Muscle layer of duodenum (tissue), 2 donors: ENCODE data around the gene VAV3.

Experiments used
- H3K27ac ChIP-seq: one replicate; pipeline ENCODE4 v1.7.0; 2013; ENCODE audit warnings: mild to moderate bottlenecking, low read length
- H3K27me3 ChIP-seq: one replicate; pipeline ENCODE4 v1.7.0; 2013; ENCODE audit warnings: low read depth, mild to moderate bottlenecking, control low read depth, low read length
- H3K36me3 ChIP-seq, 2 donors: one replicate each; pipeline ENCODE4 v1.7.0; 2013; ENCODE audit warnings: low read length in 2 of 2, control low read depth in 1 of 2, mild to moderate bottlenecking in 1 of 2; ENCODE audit not compliant: insufficient read depth in 2 of 2, control insufficient read depth in 1 of 2
- H3K4me1 ChIP-seq, 2 donors: one replicate each; pipeline ENCODE4 v1.7.0; 2013; ENCODE audit warnings: low read length in 2 of 2, mild to moderate bottlenecking in 2 of 2, control low read depth in 1 of 2, moderate library complexity in 1 of 2; ENCODE audit not compliant: insufficient read depth in 2 of 2, control insufficient read depth in 1 of 2
- H3K4me3 ChIP-seq, 2 donors: one replicate each; pipeline ENCODE4 v1.7.0; 2013; ENCODE audit warnings: low read length in 2 of 2, low read depth in 1 of 2, mild to moderate bottlenecking in 1 of 2
- H3K9me3 ChIP-seq, 2 donors: one replicate each; pipeline ENCODE4 v1.7.0; 2013; ENCODE audit warnings: low read length in 2 of 2, control low read depth in 1 of 2, mild to moderate bottlenecking in 1 of 2; ENCODE audit not compliant: control insufficient read depth in 1 of 2
- donor health status: healthy.

Gene VAV3

GRCh38 chr1:107788206-107789202, 176.5 kb downstream of the VAV3 start:
- no peaks in the 10 kb centered on the region for H3K9me3 ChIP-seq
- no peaks in the 10 kb centered on the region for H3K27me3 ChIP-seq
- no peak overlapping the region for H3K4me3 ChIP-seq
- no peaks in the 10 kb centered on the region for H3K4me1 ChIP-seq
- no peaks in the 10 kb centered on the region for H3K36me3 ChIP-seq
- H3K27ac ChIP-seq: no peak overlapping the region

DNA sequence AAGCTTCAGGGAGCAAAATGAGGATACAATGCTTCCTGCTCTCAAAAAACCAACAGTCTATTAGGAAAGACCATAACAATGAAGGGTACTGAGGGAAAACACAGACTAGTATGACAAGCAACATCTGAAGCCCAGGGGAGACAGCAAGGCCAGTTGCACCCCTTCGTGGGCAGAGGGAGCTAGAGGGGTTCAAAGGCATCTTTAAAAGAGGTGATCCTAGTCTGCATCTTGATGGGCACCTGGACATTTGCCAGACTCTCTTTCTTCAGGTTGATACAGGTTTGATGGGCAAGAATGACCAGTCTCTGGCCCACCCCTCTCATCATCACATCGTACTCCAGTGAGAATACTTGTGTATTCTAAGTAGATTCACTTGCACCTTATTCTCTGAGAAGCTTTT, 177.7 kb downstream of the VAV3 start:
- H3K36me3 ChIP-seq: no peaks in the 10 kb centered on the region
- H3K4me3 ChIP-seq: no peak overlapping the region
- H3K9me3 ChIP-seq: no peaks in the 10 kb centered on the region
- no peaks in the 10 kb centered on the region for H3K4me1 ChIP-seq
- no peak overlapping the region for H3K27ac ChIP-seq
- H3K27me3 ChIP-seq: no peaks in the 10 kb centered on the region

DNA sequence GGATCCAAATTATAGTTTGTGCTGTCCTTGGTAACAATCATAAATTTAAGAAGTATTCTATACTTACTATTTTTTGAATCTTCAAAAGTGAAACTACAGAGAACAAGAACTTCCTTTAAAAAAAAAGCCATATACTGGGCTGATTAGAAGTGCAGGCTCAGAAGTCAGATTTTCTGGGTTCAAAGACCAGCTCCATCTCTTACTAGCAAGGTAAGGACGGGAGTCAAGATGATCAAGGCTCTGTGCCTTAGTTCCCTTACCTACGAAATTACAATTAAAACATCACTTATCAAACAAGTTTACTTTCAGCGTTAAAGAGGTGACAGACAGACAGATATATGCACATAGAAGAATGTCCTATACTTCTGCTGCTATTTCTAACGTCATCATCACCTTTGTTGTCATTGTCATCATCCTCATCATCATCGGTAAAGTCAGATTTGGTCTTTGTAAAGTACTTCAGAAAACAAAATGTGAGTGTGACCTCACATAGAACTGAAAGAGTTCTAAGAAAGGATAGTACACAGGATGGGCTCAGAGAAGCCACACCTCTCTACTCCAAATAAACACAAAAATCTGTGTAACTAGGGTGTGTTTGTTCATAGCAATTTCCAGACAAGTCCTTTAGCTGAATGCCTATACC, 178.7 kb downstream of the VAV3 start:
- H3K4me3 ChIP-seq: no peak overlapping the region
- no peak overlapping the region for H3K27ac ChIP-seq
- H3K9me3 ChIP-seq: no peaks in the 10 kb centered on the region
- no peaks in the 10 kb centered on the region for H3K4me1 ChIP-seq
- H3K27me3 ChIP-seq: no peaks in the 10 kb centered on the region
- H3K36me3 ChIP-seq: no peaks in the 10 kb centered on the region

GRCh38 chr1:107785496-107786202, 179.3 kb downstream of the VAV3 start:
- no peak overlapping the region for H3K27ac ChIP-seq
- no peaks in the 10 kb centered on the region for H3K36me3 ChIP-seq
- no peak overlapping the region for H3K4me3 ChIP-seq
- H3K9me3 ChIP-seq: no peaks in the 10 kb centered on the region
- no peaks in the 10 kb centered on the region for H3K4me1 ChIP-seq
- no peaks in the 10 kb centered on the region for H3K27me3 ChIP-seq

DNA sequence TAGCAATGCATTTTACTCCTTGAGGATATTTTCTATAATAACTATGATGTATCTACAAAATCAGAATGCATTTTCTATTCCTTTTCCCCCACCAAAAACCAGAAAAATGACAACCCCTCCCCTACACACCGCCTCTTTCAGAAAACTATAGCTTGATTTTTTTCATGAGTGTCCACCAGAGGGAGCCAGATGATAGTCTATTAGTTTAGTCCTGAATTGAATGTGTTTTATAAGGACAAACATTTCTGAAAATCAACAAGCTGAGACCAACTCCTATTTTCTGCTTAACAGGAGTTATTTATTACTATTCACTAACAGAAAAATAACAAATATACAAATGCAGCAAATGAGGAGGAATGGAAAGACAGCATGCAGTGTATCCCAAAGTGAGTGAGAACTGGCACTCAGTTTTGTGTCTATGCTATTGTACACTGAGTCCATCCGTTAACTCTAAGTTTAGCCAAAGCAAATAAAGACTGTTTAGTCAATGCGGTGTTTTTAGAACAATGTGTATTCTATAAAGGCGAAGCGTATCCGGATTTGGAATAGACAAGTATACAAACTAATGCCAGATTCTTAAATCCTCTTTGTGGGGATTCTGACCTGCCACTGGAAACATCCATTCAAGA, 182.6 kb downstream of the VAV3 start:
- H3K4me3 ChIP-seq: no peak overlapping the region
- no peak overlapping the region for H3K27ac ChIP-seq
- H3K4me1 ChIP-seq: no peaks in the 10 kb centered on the region
- no peaks in the 10 kb centered on the region for H3K9me3 ChIP-seq
- H3K27me3 ChIP-seq: no peaks in the 10 kb centered on the region
- no peaks in the 10 kb centered on the region for H3K36me3 ChIP-seq

DNA sequence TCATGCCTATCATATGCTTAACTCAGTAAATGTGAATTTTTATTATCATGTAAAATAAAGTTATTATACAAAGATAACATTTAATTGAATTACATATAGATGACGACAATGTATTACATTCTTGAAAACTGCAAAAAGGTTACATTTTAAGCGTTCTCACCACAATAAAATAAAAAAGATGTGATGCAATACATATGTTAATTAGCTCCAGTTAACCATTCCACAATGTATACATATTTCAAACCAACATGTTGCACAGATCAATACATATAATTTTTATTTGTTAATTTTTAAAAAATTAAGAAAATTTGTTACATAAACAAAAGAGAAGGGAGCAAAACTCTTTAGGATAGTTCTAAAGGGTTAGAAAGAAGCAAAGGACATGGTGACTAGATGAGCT, 183.7 kb downstream of the VAV3 start:
- H3K4me1 ChIP-seq: no peaks in the 10 kb centered on the region
- no peak overlapping the region for H3K4me3 ChIP-seq
- no peaks in the 10 kb centered on the region for H3K36me3 ChIP-seq
- H3K9me3 ChIP-seq: no peaks in the 10 kb centered on the region
- no peaks in the 10 kb centered on the region for H3K27me3 ChIP-seq
- no peak overlapping the region for H3K27ac ChIP-seq

DNA sequence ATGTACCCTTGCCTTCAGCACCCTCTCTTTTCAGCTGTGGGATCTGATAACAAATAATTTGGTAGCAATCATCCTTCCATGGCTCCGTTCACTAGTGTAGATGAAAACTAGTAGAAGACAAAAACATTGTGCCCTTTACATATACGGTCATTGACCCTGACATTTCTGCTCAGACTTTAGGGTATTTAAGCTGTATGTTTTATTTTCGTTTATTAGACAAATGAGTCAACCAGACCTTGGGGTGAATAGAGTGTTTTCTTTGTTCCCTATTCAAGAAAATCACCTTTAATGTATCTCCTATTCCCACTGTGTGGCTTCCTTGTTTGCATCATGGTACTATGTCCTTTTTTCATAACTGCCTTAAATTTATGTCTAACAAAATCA, 187.3 kb downstream of the VAV3 start:
- no peaks in the 10 kb centered on the region for H3K27me3 ChIP-seq
- H3K4me1 ChIP-seq: no peaks in the 10 kb centered on the region
- no peaks in the 10 kb centered on the region for H3K36me3 ChIP-seq
- H3K9me3 ChIP-seq: no peaks in the 10 kb centered on the region
- H3K4me3 ChIP-seq: no peak overlapping the region
- H3K27ac ChIP-seq: no peak overlapping the region

- Histone ChIP-seq H3K27ac (no peak overlapping the region), H3K4me1 (no peaks in the 10 kb centered on the region), H3K27me3 (no peaks in the 10 kb centered on the region), H3K36me3 (no peaks in the 10 kb centered on the region), H3K4me3 (no peak overlapping the region), H3K9me3 (no peaks in the 10 kb centered on the region)
Observed at GRCh38 chr1:107776900-107777663, 187.9 kb downstream of the VAV3 start.

DNA sequence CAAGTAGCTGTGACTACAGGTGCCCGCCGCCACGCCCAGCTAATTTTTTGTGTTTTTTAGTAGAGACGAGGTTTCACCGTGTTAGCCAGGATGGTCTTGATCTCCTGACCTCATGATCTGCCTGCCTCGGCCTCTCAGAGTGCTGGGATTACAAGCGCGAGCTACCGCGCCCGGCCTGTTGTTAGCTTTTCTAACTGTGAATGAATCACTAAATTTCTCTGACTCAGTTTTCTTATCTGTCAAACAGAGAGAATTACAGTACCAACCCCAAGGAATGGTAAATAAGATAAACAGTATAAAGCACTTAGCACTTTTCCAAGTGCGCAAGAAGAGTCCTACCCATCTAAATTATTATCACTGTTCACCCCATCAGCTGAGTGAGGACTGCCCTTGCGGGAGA, 193.6 kb downstream of the VAV3 start:
- Histone ChIP-seq H3K36me3 (peaks cover 0 to 4% of the 10 kb centered on the region in 2 donors), H3K27me3 (no peaks in the 10 kb centered on the region), H3K9me3 (no peaks in the 10 kb centered on the region), H3K4me1 (no peaks in the 10 kb centered on the region), H3K27ac (no peak overlapping the region), H3K4me3 (no peak overlapping the region)

- Histone ChIP-seq H3K9me3 (no peaks in the 10 kb centered on the region), H3K27me3 (no peaks in the 10 kb centered on the region), H3K4me1 (no peaks in the 10 kb centered on the region), H3K27ac (no peak overlapping the region), H3K36me3 (peaks cover 0 to 4% of the 10 kb centered on the region in 2 donors), H3K4me3 (no peak overlapping the region)
Observed at GRCh38 chr1:107767156-107767582, 197.8 kb downstream of the VAV3 start.
